GM23248 (cell line): ENCODE results near the gene TM9SF3. TPM values are rescaled to one million over a fixed set of nuclear protein-coding genes. Genes with fewer than 3 reads are reported as not detected.

Experiments
- DNase-seq: peaks from one replicate; pipeline ENCODE4 v3.0.0-alpha.2; 2015
- H2AFZ ChIP-seq: fragments of 200-600 bp; sonication (generic); 2 replicates; pipeline ENCODE4 v1.6.1; 2016; ENCODE audit warnings: antibody characterized with exemption
- H3F3A ChIP-seq: fragments of 200-600 bp; sonication (generic); 2 replicates; pipeline ENCODE4 v1.6.1; 2016; ENCODE audit warnings: mild to moderate bottlenecking, antibody characterized with exemption, mixed run types; ENCODE audit not compliant: insufficient read depth
- H3K27ac ChIP-seq: fragments of 200-600 bp; sonication (generic); 2 replicates; pipeline ENCODE4 v1.5.1; 2016; ENCODE audit warnings: mild to moderate bottlenecking
- H3K27me3 ChIP-seq: fragments of 200-600 bp; sonication (generic); replicated peaks from 2 replicates; pipeline ENCODE4 v1.6.1; 2016; ENCODE audit warnings: mild to moderate bottlenecking; ENCODE audit not compliant: insufficient read depth
- H3K36me3 ChIP-seq: fragments of 200-600 bp; sonication (generic); 2 replicates; pipeline ENCODE4 v1.6.1; 2016; ENCODE audit warnings: low read depth, mild to moderate bottlenecking
- H3K4me1 ChIP-seq: fragments of 200-600 bp; sonication (generic); 2 replicates; pipeline ENCODE4 v1.6.1; 2016; ENCODE audit warnings: mild to moderate bottlenecking; ENCODE audit not compliant: insufficient read depth
- H3K4me2 ChIP-seq: fragments of 200-600 bp; sonication (generic); one replicate; pipeline ENCODE4 v1.6.1; 2016; ENCODE audit warnings: mild to moderate bottlenecking; ENCODE audit not compliant: unreplicated experiment
- H3K4me3 ChIP-seq: fragments of 200-600 bp; sonication (generic); 2 replicates; pipeline ENCODE4 v1.5.1; 2016; ENCODE audit warnings: mild to moderate bottlenecking
- H3K79me2 ChIP-seq: fragments of 200-600 bp; sonication (generic); 2 replicates; pipeline ENCODE4 v1.6.1; 2016; ENCODE audit warnings: mild to moderate bottlenecking; ENCODE audit not compliant: insufficient read depth
- H3K9ac ChIP-seq: fragments of 200-600 bp; sonication (generic); 2 replicates; pipeline ENCODE4 v1.6.1; 2016; ENCODE audit warnings: mild to moderate bottlenecking
- H3K9me2 ChIP-seq: fragments of 200-600 bp; sonication (generic); 2 replicates; pipeline ENCODE4 v1.6.1; 2016; ENCODE audit warnings: mixed run types, mild to moderate bottlenecking, moderate library complexity; ENCODE audit not compliant: insufficient read depth
- H3K9me3 ChIP-seq: fragments of 200-600 bp; sonication (generic); one replicate; pipeline ENCODE4 v1.6.1; 2017; ENCODE audit warnings: low read depth
- H4K20me1 ChIP-seq: fragments of 200-600 bp; sonication (generic); 2 replicates; pipeline ENCODE4 v1.6.0; 2016; ENCODE audit not compliant: insufficient read depth
- EZH2 ChIP-seq: fragments of 200-600 bp; sonication (generic); IDR thresholded peaks from 2 replicates; pipeline ENCODE4 v1.6.1; 2018; ENCODE audit warnings: antibody characterized with exemption, mild to moderate bottlenecking; ENCODE audit not compliant: insufficient read depth, poor library complexity, severe bottlenecking
- EZH2phosphoT487 ChIP-seq: fragments of 200-600 bp; sonication (generic); IDR thresholded peaks from 2 replicates; pipeline ENCODE4 v1.6.1; 2018; ENCODE audit warnings: antibody characterized with exemption, moderate library complexity, mild to moderate bottlenecking, low read depth; ENCODE audit not compliant: insufficient read depth
- WGBS, 2 experiments: methylation state at CpG; one replicate each; pipeline ENCODE4 v1.1.6; 2015 to 2017; ENCODE audit warnings: low lambda C conversion rate in 2 of 2, low coverage in 1 of 2; ENCODE audit errors: missing lambda C conversion rate in 2 of 2; 5-methylcytosine and 5-hydroxymethylcytosine counted together
- in situ Hi-C: fragments of 300-500 bp; cut with MboI; formaldehyde crosslinking; loops from 2 replicates; pipeline ENCODE4 v1.15.0; 2020
- polyA plus RNA-seq: library from polyadenylated mRNA; unstranded; fragments of >200 nt; fragmentation: Nextera tagmentation; extraction: Ambion mirVana; gene quantifications from 2 replicates; pipeline ENCODE4 v1.2.1, GENCODE V29; 2016
- total RNA-seq: library from RNA; depleted of rRNA; stranded (reverse); fragments of >200 nt; shearing (Covaris generic); gene quantifications from 2 replicates; pipeline ENCODE4 v1.2.3, GENCODE V29; 2014

The TM9SF3 gene
- total and polyA plus RNA-seq, 2 experiments from 2014 or later, result 130 to 175 TPM

DNA sequence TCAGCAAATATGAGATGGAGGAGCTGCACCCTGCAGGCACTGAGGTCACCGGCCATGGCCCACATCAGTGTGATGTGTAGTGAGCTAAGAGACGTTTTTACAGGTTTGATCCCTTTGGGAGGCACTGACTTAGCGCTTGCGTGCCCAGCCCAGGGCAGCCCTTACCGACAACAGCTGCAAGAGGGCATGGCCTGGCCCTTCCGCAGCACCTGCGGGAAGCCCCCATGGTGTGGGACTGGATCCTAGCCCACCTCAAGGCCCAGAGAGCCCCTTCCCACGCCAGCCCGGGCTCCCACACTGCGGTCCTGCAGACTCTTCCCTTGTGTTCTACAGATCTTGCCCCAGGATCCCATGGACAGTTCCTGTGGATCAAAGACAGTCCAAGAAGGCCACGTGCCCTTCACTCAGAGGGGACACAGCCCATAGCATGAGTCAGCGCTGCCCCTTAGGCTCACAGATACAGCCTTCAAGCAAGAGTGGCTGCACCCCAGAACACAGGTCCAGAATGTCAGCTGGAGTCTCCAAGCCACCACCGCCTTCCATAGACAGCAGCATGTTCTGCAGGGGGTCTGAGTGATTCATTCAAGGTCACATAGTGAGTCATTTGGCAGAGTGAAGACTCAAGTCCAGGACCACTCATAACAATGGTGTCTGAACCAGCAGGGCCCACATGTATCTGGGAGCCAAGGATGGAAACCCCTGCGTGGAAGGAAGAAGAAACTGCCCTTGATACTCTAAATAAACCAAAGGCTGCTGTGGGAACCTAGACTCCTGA is 98.5 kb downstream of the TM9SF3 start:
- in situ Hi-C loops, result no loop called here
- no peaks in the 10 kb centered on the region for H3K9me3 ChIP-seq
- H3K9ac ChIP-seq, result no peak overlapping the region
- DNase-seq, result no peak
- no peaks in the 10 kb centered on the region for H3F3A ChIP-seq
- no peak overlapping the region for H2AFZ ChIP-seq
- H4K20me1 ChIP-seq, result no peaks in the 10 kb centered on the region
- H3K36me3 ChIP-seq, result no peaks in the 10 kb centered on the region
- no peak overlapping the region for H3K4me2 ChIP-seq
- peaks cover 3% of the 10 kb centered on the region; the same call in 1 of the 2 replicates for H3K27me3 ChIP-seq
- TF ChIP-seq EZH2phosphoT487 (no peak), EZH2 (no peak)
- no peak overlapping the region for H3K4me3 ChIP-seq
- no peaks in the 10 kb centered on the region for H3K79me2 ChIP-seq
- WGBS, 2 experiments, result 72 to 73% methylated on average over 14 of the region's 14 CpGs
- H3K9me2 ChIP-seq, result no peaks in the 10 kb centered on the region
- no peak overlapping the region for H3K27ac ChIP-seq
- H3K4me1 ChIP-seq, result no peaks in the 10 kb centered on the region

DNA sequence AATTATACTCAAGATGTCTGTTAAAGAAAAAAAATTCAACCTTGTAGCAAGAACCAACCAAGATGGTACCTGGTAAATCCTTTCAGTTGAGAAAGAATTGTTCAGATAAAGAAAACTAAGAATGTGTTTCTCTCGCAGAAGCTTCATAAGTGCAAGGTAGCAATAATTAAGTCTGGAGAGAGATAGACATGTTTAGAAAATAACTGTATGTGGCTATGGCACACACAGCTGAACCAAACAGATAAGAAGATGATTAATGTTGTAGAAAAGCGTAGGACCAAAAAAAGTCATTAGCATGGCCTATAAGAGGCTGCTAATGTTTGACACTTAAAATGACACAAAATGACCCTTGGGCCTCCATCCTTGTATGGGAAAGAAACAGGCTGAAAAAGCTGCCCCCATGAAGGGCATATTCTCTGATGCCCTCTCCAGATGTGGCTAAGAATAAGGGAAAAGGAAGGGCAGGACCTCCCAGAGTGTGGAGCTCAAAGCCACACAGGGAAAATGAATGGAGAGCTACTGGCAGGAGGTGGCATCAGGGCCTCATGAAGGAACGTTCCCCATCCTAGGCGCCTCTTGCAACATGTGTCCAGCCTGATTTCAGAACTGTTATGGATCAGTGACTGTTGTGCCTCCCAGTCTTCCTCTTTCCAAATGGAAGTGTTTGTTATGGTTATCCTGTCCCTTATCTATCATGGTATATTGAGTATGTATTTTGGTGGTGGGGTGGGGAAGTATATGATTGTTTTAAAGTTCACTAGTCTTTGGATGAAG is 103.8 kb downstream of the TM9SF3 start:
- in situ Hi-C loops, result no loop called here
- H3K27me3 ChIP-seq, result peaks cover 3% of the 10 kb centered on the region; the same call in 1 of the 2 replicates
- TF ChIP-seq EZH2phosphoT487, result no peak
- H3K9me2 ChIP-seq, result no peaks in the 10 kb centered on the region
- no peak overlapping the region for H3K4me3 ChIP-seq
- no peaks in the 10 kb centered on the region for H3K4me1 ChIP-seq
- H2AFZ ChIP-seq, result no peak overlapping the region
- no peaks in the 10 kb centered on the region for H3K9me3 ChIP-seq
- H3K36me3 ChIP-seq, result no peaks in the 10 kb centered on the region
- no peak overlapping the region for H3K27ac ChIP-seq
- DNase-seq, result no peak
- no peaks in the 10 kb centered on the region for H3F3A ChIP-seq
- H4K20me1 ChIP-seq, result no peaks in the 10 kb centered on the region
- no peaks in the 10 kb centered on the region for H3K79me2 ChIP-seq
- H3K4me2 ChIP-seq, result no peak overlapping the region
- no peak overlapping the region for H3K9ac ChIP-seq
- 55 to 57% methylated on average over 4 of the region's 4 CpGs for WGBS, 2 experiments

DNA sequence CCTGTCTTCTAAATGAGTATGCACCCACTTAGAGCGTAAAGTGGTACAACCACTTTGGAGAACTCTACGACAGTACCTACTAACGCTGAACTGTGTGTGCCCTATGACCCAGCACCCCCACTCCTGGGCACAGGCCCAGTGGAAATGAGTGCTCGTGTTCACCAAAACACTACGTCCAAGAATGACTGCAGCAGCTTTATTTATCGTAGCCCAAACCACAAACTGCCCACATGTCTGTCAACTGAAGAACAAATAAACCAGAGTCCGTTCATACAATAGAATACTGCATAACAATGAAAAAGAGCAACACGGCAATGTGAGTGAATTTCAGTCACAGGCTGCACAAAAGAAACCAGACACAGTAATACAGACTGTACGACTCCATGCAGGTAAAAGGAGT is 108.5 kb downstream of the TM9SF3 start:
- Histone ChIP-seq H3K27me3 (peaks cover 4% of the 10 kb centered on the region; the same call in 1 of the 2 replicates), H4K20me1 (no peaks in the 10 kb centered on the region), H3K36me3 (no peaks in the 10 kb centered on the region), H3K4me3 (no peak overlapping the region), H3K9me3 (no peaks in the 10 kb centered on the region), H3K27ac (no peak overlapping the region), H3K4me1 (no peaks in the 10 kb centered on the region), H3K9ac (no peak overlapping the region), H3K4me2 (no peak overlapping the region), H3K9me2 (no peaks in the 10 kb centered on the region), H2AFZ (no peak overlapping the region), H3F3A (no peaks in the 10 kb centered on the region), H3K79me2 (no peaks in the 10 kb centered on the region)
- no peak for DNase-seq
- TF ChIP-seq EZH2phosphoT487 (no peak), EZH2 (no peak)
- in situ Hi-C loops, result no loop called here
- 53 to 57% methylated on average over 9 of the region's 9 CpGs for WGBS, 2 experiments

DNA sequence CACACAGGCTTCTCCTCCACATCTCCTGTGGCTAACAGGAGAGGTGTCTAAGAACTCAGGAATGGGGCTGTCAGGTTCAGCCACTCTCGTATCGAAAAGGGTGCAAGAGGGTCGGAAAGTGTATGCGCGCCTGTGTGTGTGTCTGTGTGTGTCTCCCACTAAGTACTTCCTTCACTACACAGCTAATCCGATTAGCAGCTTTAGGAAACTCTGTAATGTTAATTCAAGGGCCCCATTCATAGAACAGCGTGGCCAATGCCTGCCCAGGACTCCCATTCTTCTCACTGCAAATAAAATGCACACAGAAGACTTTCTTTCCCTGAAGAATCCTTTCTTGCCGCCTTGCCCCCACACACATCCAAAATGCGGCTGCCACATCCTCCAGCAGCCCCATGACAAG is 112.9 kb downstream of the TM9SF3 start:
- Histone ChIP-seq H3K9ac (no peak overlapping the region), H3F3A (no peaks in the 10 kb centered on the region), H3K4me3 (no peak overlapping the region), H3K9me3 (no peaks in the 10 kb centered on the region), H3K79me2 (no peaks in the 10 kb centered on the region), H3K4me1 (no peaks in the 10 kb centered on the region), H3K4me2 (no peak overlapping the region), H3K9me2 (no peaks in the 10 kb centered on the region), H3K27ac (no peak overlapping the region), H2AFZ (no peak overlapping the region), H3K36me3 (no peaks in the 10 kb centered on the region), H4K20me1 (no peaks in the 10 kb centered on the region), H3K27me3 (peaks cover 8% of the 10 kb centered on the region; the same call in 1 of the 2 replicates)
- in situ Hi-C loops, result no loop called here
- WGBS, 2 experiments, result 63 to 66% methylated on average over 9 of the region's 9 CpGs
- TF ChIP-seq EZH2phosphoT487 (no peak), EZH2 (no peak)
- no peak for DNase-seq
